ENCODE measurements around the gene TEDDM1. TPM values are rescaled to one million over a fixed set of nuclear protein-coding genes. Genes with fewer than 3 reads are reported as not detected.
"Not testable (repeated sequence)": the region's sequence is repeated elsewhere in the genome, so short reads cannot be mapped to it uniquely, and the experiment has no call there.

The TEDDM1 gene
- total RNA-seq (not detected), polyA plus RNA-seq (under 1 TPM in 1 of 2 donors, not detected in 1; 0.05 TPM)

DNA sequence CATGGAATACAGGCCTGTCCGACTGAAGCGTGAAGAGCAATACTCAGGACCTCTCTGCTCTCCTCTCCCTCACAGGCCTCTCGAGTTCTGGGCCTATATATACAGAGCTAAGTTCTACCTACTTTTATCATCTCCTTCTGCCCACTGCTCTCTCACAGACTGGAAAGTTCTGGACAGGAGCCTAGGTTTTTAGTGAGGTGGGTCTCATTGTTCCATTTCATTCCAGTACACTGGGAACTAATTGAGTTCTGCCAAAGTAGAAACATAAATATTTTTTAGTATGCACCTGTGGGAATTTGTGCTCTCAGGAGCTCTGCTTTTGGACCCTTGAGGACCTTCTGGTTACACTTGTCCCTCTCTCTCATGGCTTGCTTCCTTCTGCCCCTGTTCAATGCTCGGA lies at the start of gene TEDDM1:
Gene TEDDM1 (minus strand): TSS at position 101 of the 400 bp plus-strand sequence. CDS start 182 bp downstream, outside the sequence.
- ATAC-seq (no peak), DNase-seq (no peak), FAIRE-seq (no peak)
- TF ChIP-seq, protein P1, sequence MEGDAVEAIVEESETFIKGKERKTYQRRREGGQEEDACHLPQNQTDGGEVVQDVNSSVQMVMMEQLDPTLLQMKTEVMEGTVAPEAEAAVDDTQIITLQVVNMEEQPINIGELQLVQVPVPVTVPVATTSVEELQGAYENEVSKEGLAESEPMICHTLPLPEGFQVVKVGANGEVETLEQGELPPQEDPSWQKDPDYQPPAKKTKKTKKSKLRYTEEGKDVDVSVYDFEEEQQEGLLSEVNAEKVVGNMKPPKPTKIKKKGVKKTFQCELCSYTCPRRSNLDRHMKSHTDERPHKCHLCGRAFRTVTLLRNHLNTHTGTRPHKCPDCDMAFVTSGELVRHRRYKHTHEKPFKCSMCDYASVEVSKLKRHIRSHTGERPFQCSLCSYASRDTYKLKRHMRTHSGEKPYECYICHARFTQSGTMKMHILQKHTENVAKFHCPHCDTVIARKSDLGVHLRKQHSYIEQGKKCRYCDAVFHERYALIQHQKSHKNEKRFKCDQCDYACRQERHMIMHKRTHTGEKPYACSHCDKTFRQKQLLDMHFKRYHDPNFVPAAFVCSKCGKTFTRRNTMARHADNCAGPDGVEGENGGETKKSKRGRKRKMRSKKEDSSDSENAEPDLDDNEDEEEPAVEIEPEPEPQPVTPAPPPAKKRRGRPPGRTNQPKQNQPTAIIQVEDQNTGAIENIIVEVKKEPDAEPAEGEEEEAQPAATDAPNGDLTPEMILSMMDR (IDR thresholded peaks at IDR 0.05) = no peak
- Histone ChIP-seq H3K9me3 (no peaks in the 10 kb centered on the region), H3K4me3 (no peak within 1 kb of the TSS), H3K36me3 (no peaks in the 10 kb centered on the region), H3K27me3 (no peaks in the 10 kb centered on the region), H3K27ac (no peak within 1 kb of the TSS), H3K4me1 (peaks cover 0 to 3% (median 0%) of the 10 kb centered on the region in 3 donors)
- WGBS, 2 donors = 86 to 88% methylated on average over 4 of the region's 4 CpGs
- intact Hi-C loops (cut with DNase I) = loop anchor here in 1 of 3 donors (5.0 kb wide), 1 partner anchor 318 kb away; no protein-coding TSS in a partner anchor

GRCh38 chr1:182450087-182450486 lies 49.6 kb upstream of the TEDDM1 start, which contains the start of gene RGSL1:
RGSL1 (plus strand) TSS chr1:182450146; CDS start chr1:182450166, 20 bp downstream.
- ATAC-seq (no peak), DNase-seq (no peak), FAIRE-seq (no peak)
- intact Hi-C loops (cut with DNase I) = no loop called here
- Histone ChIP-seq H3K27ac (no peak within 1 kb of the TSS), H3K4me3 (no peak within 1 kb of the TSS), H3K9me3 (no peaks in the 10 kb centered on the region), H3K4me1 (no peaks in the 10 kb centered on the region), H3K36me3 (no peaks in the 10 kb centered on the region), H3K27me3 (no peaks in the 10 kb centered on the region)
- TF ChIP-seq, protein P1 (IDR thresholded peaks at IDR 0.05) = no peak

DNA sequence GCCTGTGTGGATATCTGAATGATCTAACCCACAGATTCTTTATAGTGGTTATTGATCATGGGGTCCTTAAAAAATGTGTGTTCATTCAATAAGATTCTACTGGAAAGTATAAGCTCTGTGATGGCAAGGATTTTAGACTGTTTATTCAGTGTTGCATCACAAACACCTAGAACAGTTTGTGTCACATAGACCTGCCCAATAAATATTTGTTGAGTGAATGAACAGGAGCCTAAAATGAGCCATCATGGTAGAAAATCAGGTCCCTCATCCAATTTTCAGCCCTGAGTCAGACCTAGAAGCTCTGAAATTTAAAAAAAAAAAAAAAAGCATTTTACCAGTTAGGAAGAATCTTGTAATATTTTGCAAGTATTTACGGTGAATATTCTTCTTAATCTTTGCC lies 47.2 kb upstream of the TEDDM1 start:
- 80 to 90% methylated on average over 1 of the region's 1 CpG for WGBS, 2 donors
- ATAC-seq = no peak
- no peak for FAIRE-seq
- TF ChIP-seq, protein P1 (IDR thresholded peaks at IDR 0.05) = no peak
- no peaks in the 10 kb centered on the region for H3K27me3 ChIP-seq
- DNase-seq = no peak
- no peaks in the 10 kb centered on the region for H3K4me1 ChIP-seq
- intact Hi-C loops (cut with DNase I) = no loop called here
- no peaks in the 10 kb centered on the region for H3K36me3 ChIP-seq
- H3K9me3 ChIP-seq = no peaks in the 10 kb centered on the region
- no peak overlapping the region for H3K4me3 ChIP-seq
- no peak overlapping the region for H3K27ac ChIP-seq

DNA sequence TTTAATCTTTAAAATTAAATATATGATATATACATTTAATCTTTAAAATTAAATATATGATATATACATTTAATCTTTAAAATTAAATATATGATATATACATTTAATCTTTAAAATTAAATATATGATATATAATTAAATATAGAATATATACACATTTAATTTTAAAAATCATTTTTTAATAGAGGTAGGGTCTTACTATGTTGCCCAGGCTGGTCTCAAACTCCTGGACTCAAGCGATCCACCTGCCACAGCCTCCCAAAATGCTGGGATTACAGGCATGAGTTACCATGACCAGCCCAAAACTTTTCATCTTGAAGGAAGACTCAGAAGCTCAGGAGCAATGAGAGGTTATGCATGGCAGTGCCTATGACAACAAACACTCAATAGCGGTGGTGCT lies 46.7 kb upstream of the TEDDM1 start:
- H3K4me3 ChIP-seq; H3K4me1 ChIP-seq; H3K27me3 ChIP-seq; H3K36me3 ChIP-seq; FAIRE-seq; intact Hi-C loops (cut with DNase I); H3K9me3 ChIP-seq; ATAC-seq; DNase-seq; H3K27ac ChIP-seq: not testable (repeated sequence)
- WGBS, 2 donors = 93 to 98% methylated on average over 2 of the region's 2 CpGs

DNA sequence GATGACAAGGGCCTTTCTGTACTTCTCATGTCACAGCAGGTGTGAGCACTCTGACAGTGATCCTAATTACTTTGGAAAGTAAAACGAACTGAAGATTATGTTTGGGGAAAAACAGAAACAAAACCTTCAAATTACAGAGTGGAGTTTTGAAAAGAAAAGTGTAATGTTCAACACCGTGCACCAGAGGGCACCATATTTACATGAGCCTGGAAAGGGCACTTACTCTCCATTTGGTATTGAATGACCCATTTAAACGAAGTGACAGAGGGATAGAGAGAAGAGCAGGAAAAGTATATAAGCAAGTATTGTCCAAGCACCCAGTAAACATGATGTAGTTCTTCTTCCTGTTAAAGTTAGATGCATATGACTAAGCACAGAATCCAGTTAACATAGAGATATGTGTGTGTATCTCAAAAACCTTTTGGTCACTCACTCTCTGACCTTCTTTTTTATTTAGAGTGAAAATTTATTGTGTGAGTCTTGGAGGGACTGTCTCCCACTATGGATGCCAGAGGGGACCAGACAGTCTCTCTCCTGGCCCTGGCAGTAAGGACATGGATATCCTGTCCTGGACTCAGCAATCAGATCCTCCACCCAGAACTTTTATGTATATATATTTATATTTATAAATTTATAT lies 45.7 kb upstream of the TEDDM1 start:
- ATAC-seq (peak in 3 of 4 donors; percentile 83 to 90 (median 88)), DNase-seq (peak in 1 of 6 donors; percentile 18), FAIRE-seq (no peak)
- H3K36me3 ChIP-seq = no peaks in the 10 kb centered on the region
- no peaks in the 10 kb centered on the region for H3K4me1 ChIP-seq
- H3K9me3 ChIP-seq = no peaks in the 10 kb centered on the region
- H3K27me3 ChIP-seq = no peaks in the 10 kb centered on the region
- intact Hi-C loops (cut with DNase I) = no loop called here
- H3K27ac ChIP-seq = no peak overlapping the region
- WGBS, 2 donors = 0 to 2% methylated on average over 3 of the region's 3 CpGs
- H3K4me3 ChIP-seq = no peak overlapping the region
- TF ChIP-seq, protein P1 (IDR thresholded peaks at IDR 0.05) = peak in 3 of 4 donors; percentile 34 to 47 (median 40)
